ENCODE results near the gene ZDHHC6. TPM values are rescaled to one million over a fixed set of nuclear protein-coding genes. Genes with fewer than 3 reads are reported as not detected.

The ZDHHC6 gene
- 28.1 TPM for total RNA-seq

GRCh38 chr10:112446855-112447619 is at the start of gene ZDHHC6, which contains the start of gene VTI1A:
Gene ZDHHC6, minus strand, starts transcription at chr10:112446914. Its CDS starts 1,478 bp downstream, at chr10:112445436.
Gene VTI1A, plus strand, starts transcription at chr10:112447215. Its CDS starts 159 bp downstream, at chr10:112447374.

Other genes with a start within 250 kb of the ZDHHC6 start
- not detected for gene TECTB, start 163.5 kb downstream of the ZDHHC6 start, total RNA-seq
- 7.0 TPM for gene ACSL5, start 72.8 kb downstream of the ZDHHC6 start, total RNA-seq
- 36.8 TPM for gene VTI1A, start 301 bp upstream of the ZDHHC6 start, total RNA-seq

Measured in metanephros (tissue), 1 donor.